Liver (tissue), 9 donors: Measurements from ENCODE around the gene SLTM. TPM values are rescaled to one million over a fixed set of nuclear protein-coding genes. Genes with fewer than 3 reads are reported as not detected.
"Not testable (repeated sequence)": the region's sequence is repeated elsewhere in the genome, so short reads cannot be mapped to it uniquely, and the experiment has no call there.

Source experiments
- DNase-seq: peaks from one replicate; pipeline ENCODE4 v3.0.0-alpha.2; 2017; ENCODE audit warnings: low spot score
- H3K27ac ChIP-seq, 2 donors: one replicate each; pipeline ENCODE4 v1.7.0; 2013; ENCODE audit warnings: inconsistent platforms in 2 of 2, low read length in 2 of 2, control low read depth in 1 of 2, low read depth in 1 of 2, mild to moderate bottlenecking in 1 of 2
- H3K27me3 ChIP-seq, 4 donors: one replicate each; pipeline versions ENCODE4 v1.6.1 to v1.7.0; 2013; ENCODE audit warnings: low read length in 3 of 4, inconsistent platforms in 1 of 4, mild to moderate bottlenecking in 1 of 4, moderate library complexity in 1 of 4; ENCODE audit not compliant: control insufficient read depth in 4 of 4, insufficient read depth in 4 of 4
- H3K36me3 ChIP-seq, 4 donors: one replicate each; pipeline versions ENCODE4 v1.6.1 to v1.7.0; 2013; ENCODE audit warnings: low read length in 3 of 4, mild to moderate bottlenecking in 3 of 4, low read depth in 1 of 4, moderate library complexity in 1 of 4; ENCODE audit not compliant: control insufficient read depth in 4 of 4, insufficient read depth in 3 of 4
- H3K4me1 ChIP-seq, 4 donors: one replicate each; pipeline versions ENCODE4 v1.6.1 to v1.7.0; 2013; ENCODE audit warnings: low read length in 3 of 4, mild to moderate bottlenecking in 3 of 4, moderate library complexity in 1 of 4; ENCODE audit not compliant: control insufficient read depth in 4 of 4, insufficient read depth in 4 of 4
- H3K4me3 ChIP-seq, 3 donors: one replicate each; pipeline versions ENCODE4 v1.6.1 to v1.7.0; 2013; ENCODE audit warnings: low read length in 3 of 3, control low read depth in 1 of 3, low read depth in 1 of 3, mild to moderate bottlenecking in 1 of 3
- H3K9ac ChIP-seq, 2 donors: one replicate each; pipeline ENCODE4 v1.7.0; 2013; ENCODE audit warnings: low read length in 2 of 2, mild to moderate bottlenecking in 2 of 2, moderate library complexity in 2 of 2, control low read depth in 1 of 2, low read depth in 1 of 2
- H3K9me3 ChIP-seq, 4 donors: one replicate each; pipeline versions ENCODE4 v1.6.1 to v1.7.0; 2013; ENCODE audit warnings: low read length in 3 of 4; ENCODE audit not compliant: control insufficient read depth in 4 of 4
- EGR1 ChIP-seq, 2 donors: IDR thresholded peaks; 2 replicates each; pipeline ENCODE4 v1.6.1; 2016 to 2018; ENCODE audit warnings: antibody characterized with exemption in 2 of 2, low read depth in 2 of 2
- FOXA1 ChIP-seq: IDR thresholded peaks from 2 replicates; pipeline ENCODE4 v1.6.1; 2016; ENCODE audit warnings: antibody characterized with exemption
- FOXA2 ChIP-seq: IDR thresholded peaks from 2 replicates; pipeline ENCODE4 v1.6.1; 2016; ENCODE audit warnings: antibody characterized with exemption
- GABPA ChIP-seq, 2 donors: IDR thresholded peaks in 1 of 2; conservative IDR thresholded peaks in 1 of 2; 2 replicates each; pipeline ENCODE4 v1.6.1; 2016; ENCODE audit warnings: antibody characterized with exemption in 2 of 2, mild to moderate bottlenecking in 1 of 2, moderate library complexity in 1 of 2
- HNF4A ChIP-seq, 2 donors: conservative IDR thresholded peaks; 2 replicates each; pipeline ENCODE4 v1.6.1; 2016; ENCODE audit warnings: antibody characterized with exemption in 2 of 2, mild to moderate bottlenecking in 2 of 2
- HNF4G ChIP-seq: IDR thresholded peaks from 2 replicates; pipeline ENCODE4 v1.6.1; 2016; ENCODE audit warnings: antibody characterized with exemption
- JUND ChIP-seq, 2 donors: IDR thresholded peaks; 2 replicates each; pipeline ENCODE4 v1.6.1; 2016; ENCODE audit warnings: antibody characterized with exemption in 2 of 2
- NR2F2 ChIP-seq: IDR thresholded peaks from 2 replicates; pipeline ENCODE4 v1.6.1; 2016; ENCODE audit warnings: antibody characterized with exemption
- RAD21 ChIP-seq, 2 donors: IDR thresholded peaks; 2 replicates each; pipeline ENCODE4 v1.6.1; 2016; ENCODE audit warnings: antibody characterized with exemption in 2 of 2, mild to moderate bottlenecking in 2 of 2
- TAF1 ChIP-seq: conservative IDR thresholded peaks from 2 replicates; pipeline ENCODE4 v1.6.1; 2016; ENCODE audit warnings: antibody characterized with exemption, mild to moderate bottlenecking
- YY1 ChIP-seq: IDR thresholded peaks from 2 replicates; pipeline ENCODE4 v1.6.1; 2016; ENCODE audit warnings: antibody characterized with exemption, mild to moderate bottlenecking
- WGBS: extraction: QIAGEN DNeasy Blood & Tissue Kit; methylation state at CpG from one replicate; pipeline ENCODE4 v1.1.7; 2013; 5-methylcytosine and 5-hydroxymethylcytosine counted together
- polyA plus RNA-seq, 2 donors: library from polyadenylated mRNA; stranded (reverse) in 1 of 2; unstranded in 1 of 2; fragments of 200-250 nt in 1 of 2; fragments of >200 nt in 1 of 2; fragmentation: Nextera tagmentation in 1 of 2; extraction: Ambion mirVana in 1 of 2; gene quantifications; one replicate each; pipeline versions ENCODE4 v1.2.1 to v1.2.3, GENCODE V29; 2013 to 2015
- total RNA-seq, 2 donors: library from RNA; depleted of rRNA; stranded (reverse); fragments of >200 nt; gene quantifications; one replicate each; pipeline ENCODE4 v1.2.3, GENCODE V29; 2014
- TF ChIP-seq, protein P1 (sequence below): IDR thresholded peaks from 2 replicates; pipeline ENCODE4 v1.6.1; 2016; ENCODE audit warnings: antibody characterized with exemption
- TF ChIP-seq, protein P2 (sequence below): IDR thresholded peaks from 2 replicates; pipeline ENCODE4 v1.6.1; 2016; ENCODE audit warnings: antibody characterized with exemption
- TF ChIP-seq, protein P3 (sequence below): fragments of 150-350 bp; IDR thresholded peaks from 2 replicates; pipeline ENCODE4 v1.5.1; 2017; ENCODE audit warnings: improper control_type of control experiment, low read depth, low read length; ENCODE audit not compliant: missing input control
- TF ChIP-seq, protein P4 (sequence below): IDR thresholded peaks from 2 replicates; pipeline ENCODE4 v1.6.1; 2016; ENCODE audit warnings: antibody characterized with exemption, mild to moderate bottlenecking
- TF ChIP-seq, protein P5 (sequence below): IDR thresholded peaks from 2 replicates; pipeline ENCODE4 v1.6.1; 2016; ENCODE audit warnings: antibody characterized with exemption
- donor health status: healthy.
- donor health status: healthy.
- donor health status: healthy.
- donor health status: healthy.
- donor health status: healthy.

Gene SLTM
- total and polyA plus RNA-seq, 4 donors: 20.4 to 78.1 (median 50.1) TPM

DNA sequence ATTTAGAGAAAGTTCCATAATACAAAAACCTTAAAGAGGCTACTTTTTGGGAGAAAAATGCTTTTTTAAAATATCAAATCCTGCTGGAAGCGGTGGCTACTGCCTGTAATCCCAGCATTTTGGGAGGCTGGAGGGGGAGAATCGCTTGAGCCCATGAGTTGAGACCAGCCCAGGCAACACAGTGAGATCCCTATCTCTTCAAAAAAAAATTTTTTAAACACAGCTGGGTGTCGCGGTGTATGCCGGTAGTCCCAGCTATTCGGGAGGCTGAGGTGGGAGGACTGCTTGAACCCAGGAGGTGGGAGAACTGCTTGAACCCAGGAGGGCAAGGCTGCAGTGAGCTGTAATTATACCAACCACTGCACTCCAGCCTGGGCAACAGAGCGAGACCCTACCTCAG lies 14.2 kb downstream of the SLTM start:
- Histone ChIP-seq H3K4me1 (peaks cover 0 to 2% (median 0%) of the 10 kb centered on the region in 4 donors), H3K36me3 (peaks cover 3 to 8% (median 4%) of the 10 kb centered on the region in 4 donors), H3K9ac (no peak overlapping the region), H3K27me3 (no peaks in the 10 kb centered on the region), H3K4me3 (no peak overlapping the region), H3K9me3 (no peaks in the 10 kb centered on the region), H3K27ac (no peak overlapping the region)
- TF ChIP-seq NR2F2: no peak
- TF ChIP-seq JUND (IDR thresholded peaks at IDR 0.05): no peak
- TF ChIP-seq FOXA1: no peak
- no peak for TF ChIP-seq GABPA (IDR thresholded peaks at IDR 0.05 in 1 of 2, conservative IDR thresholded peaks at IDR 0.05 in 1 of 2)
- no peak for TF ChIP-seq TAF1
- TF ChIP-seq HNF4A (conservative IDR thresholded peaks at IDR 0.05): no peak
- TF ChIP-seq, protein P1, sequence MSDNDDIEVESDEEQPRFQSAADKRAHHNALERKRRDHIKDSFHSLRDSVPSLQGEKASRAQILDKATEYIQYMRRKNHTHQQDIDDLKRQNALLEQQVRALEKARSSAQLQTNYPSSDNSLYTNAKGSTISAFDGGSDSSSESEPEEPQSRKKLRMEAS: no peak
- no peak for TF ChIP-seq YY1
- TF ChIP-seq, protein P2, sequence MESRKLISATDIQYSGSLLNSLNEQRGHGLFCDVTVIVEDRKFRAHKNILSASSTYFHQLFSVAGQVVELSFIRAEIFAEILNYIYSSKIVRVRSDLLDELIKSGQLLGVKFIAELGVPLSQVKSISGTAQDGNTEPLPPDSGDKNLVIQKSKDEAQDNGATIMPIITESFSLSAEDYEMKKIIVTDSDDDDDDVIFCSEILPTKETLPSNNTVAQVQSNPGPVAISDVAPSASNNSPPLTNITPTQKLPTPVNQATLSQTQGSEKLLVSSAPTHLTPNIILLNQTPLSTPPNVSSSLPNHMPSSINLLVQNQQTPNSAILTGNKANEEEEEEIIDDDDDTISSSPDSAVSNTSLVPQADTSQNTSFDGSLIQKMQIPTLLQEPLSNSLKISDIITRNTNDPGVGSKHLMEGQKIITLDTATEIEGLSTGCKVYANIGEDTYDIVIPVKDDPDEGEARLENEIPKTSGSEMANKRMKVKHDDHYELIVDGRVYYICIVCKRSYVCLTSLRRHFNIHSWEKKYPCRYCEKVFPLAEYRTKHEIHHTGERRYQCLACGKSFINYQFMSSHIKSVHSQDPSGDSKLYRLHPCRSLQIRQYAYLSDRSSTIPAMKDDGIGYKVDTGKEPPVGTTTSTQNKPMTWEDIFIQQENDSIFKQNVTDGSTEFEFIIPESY: no peak
- TF ChIP-seq, protein P3, sequence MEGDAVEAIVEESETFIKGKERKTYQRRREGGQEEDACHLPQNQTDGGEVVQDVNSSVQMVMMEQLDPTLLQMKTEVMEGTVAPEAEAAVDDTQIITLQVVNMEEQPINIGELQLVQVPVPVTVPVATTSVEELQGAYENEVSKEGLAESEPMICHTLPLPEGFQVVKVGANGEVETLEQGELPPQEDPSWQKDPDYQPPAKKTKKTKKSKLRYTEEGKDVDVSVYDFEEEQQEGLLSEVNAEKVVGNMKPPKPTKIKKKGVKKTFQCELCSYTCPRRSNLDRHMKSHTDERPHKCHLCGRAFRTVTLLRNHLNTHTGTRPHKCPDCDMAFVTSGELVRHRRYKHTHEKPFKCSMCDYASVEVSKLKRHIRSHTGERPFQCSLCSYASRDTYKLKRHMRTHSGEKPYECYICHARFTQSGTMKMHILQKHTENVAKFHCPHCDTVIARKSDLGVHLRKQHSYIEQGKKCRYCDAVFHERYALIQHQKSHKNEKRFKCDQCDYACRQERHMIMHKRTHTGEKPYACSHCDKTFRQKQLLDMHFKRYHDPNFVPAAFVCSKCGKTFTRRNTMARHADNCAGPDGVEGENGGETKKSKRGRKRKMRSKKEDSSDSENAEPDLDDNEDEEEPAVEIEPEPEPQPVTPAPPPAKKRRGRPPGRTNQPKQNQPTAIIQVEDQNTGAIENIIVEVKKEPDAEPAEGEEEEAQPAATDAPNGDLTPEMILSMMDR: no peak
- TF ChIP-seq, protein P4, sequence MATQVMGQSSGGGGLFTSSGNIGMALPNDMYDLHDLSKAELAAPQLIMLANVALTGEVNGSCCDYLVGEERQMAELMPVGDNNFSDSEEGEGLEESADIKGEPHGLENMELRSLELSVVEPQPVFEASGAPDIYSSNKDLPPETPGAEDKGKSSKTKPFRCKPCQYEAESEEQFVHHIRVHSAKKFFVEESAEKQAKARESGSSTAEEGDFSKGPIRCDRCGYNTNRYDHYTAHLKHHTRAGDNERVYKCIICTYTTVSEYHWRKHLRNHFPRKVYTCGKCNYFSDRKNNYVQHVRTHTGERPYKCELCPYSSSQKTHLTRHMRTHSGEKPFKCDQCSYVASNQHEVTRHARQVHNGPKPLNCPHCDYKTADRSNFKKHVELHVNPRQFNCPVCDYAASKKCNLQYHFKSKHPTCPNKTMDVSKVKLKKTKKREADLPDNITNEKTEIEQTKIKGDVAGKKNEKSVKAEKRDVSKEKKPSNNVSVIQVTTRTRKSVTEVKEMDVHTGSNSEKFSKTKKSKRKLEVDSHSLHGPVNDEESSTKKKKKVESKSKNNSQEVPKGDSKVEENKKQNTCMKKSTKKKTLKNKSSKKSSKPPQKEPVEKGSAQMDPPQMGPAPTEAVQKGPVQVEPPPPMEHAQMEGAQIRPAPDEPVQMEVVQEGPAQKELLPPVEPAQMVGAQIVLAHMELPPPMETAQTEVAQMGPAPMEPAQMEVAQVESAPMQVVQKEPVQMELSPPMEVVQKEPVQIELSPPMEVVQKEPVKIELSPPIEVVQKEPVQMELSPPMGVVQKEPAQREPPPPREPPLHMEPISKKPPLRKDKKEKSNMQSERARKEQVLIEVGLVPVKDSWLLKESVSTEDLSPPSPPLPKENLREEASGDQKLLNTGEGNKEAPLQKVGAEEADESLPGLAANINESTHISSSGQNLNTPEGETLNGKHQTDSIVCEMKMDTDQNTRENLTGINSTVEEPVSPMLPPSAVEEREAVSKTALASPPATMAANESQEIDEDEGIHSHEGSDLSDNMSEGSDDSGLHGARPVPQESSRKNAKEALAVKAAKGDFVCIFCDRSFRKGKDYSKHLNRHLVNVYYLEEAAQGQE: no peak
- no peak for TF ChIP-seq HNF4G
- no peak for DNase-seq
- WGBS: 98% methylated on average over 7 of the region's 7 CpGs

DNA sequence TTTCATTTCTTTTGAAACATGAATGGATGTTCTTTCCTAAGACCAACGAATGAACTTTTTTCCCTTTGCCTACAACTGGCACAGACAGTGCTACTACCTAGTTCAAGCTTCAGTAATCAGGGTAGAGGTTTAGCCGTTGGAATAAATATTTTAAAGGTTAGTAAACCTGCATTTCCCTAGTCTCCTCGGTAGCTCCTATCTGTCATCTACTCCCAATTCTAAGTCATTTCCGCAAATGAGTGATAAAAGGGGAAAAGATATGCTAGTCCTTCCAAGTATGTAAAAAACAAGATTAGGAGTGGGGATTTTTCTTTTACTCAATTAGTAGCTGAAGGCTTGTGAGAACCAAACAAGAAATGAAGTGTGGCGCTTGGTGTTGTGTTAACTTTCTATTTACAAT lies 15.2 kb downstream of the SLTM start:
- 70% methylated on average over 5 of the region's 5 CpGs for WGBS
- Histone ChIP-seq H3K9me3 (no peaks in the 10 kb centered on the region), H3K27me3 (no peaks in the 10 kb centered on the region), H3K4me1 (peaks cover 0 to 2% (median 0%) of the 10 kb centered on the region in 4 donors), H3K9ac (no peak overlapping the region), H3K4me3 (no peak overlapping the region), H3K27ac (no peak overlapping the region), H3K36me3 (peaks cover 3 to 12% (median 6%) of the 10 kb centered on the region in 4 donors)
- no peak for DNase-seq
- no peak for TF ChIP-seq EGR1 (IDR thresholded peaks at IDR 0.05; ENCODE audit: low read depth in 2 of 2)
- no peak for TF ChIP-seq FOXA2
- TF ChIP-seq, protein P1: no peak
- TF ChIP-seq, protein P5, sequence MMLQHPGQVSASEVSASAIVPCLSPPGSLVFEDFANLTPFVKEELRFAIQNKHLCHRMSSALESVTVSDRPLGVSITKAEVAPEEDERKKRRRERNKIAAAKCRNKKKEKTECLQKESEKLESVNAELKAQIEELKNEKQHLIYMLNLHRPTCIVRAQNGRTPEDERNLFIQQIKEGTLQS: no peak
- TF ChIP-seq HNF4G: no peak
- no peak for TF ChIP-seq HNF4A (conservative IDR thresholded peaks at IDR 0.05)
- no peak for TF ChIP-seq RAD21 (IDR thresholded peaks at IDR 0.05)

DNA sequence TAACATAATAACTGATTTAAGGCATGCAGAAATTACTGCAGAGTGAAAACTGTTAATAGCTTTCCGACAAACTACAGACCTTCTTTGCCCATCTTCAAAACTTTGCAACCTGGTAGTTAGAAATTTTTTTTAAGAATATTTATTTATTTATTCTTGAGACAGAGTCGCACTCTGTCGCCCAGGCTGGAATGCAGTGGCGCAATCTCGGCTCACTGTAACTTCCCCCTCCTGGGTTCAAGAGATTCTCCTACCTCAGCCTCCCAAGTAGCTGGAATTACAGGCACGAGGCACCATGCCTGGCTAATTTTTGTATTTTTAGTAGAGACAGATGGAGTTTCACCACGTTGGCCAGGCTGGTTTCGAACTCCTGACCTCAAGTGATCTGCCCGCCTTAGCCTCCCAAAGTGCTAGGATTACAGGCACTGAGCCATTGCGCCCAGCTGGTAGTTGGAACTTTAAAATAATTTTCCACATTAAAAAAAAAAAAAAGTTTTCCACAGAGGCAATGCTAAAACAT lies 15.8 kb downstream of the SLTM start:
- 88% methylated on average over 10 of the region's 10 CpGs for WGBS
- peaks cover 3 to 16% (median 7%) of the 10 kb centered on the region in 4 donors for H3K36me3 ChIP-seq

More for the DNA sequence above, 15.8 kb downstream of the SLTM start:
- H3K9me3 ChIP-seq, H3K4me1 ChIP-seq, H3K27ac ChIP-seq, DNase-seq, H3K4me3 ChIP-seq, H3K27me3 ChIP-seq, H3K9ac ChIP-seq: not testable (repeated sequence)
